Epithelial cell of proximal tubule (primary cell): Measurements from ENCODE around the gene USP32. TPM values are rescaled to one million over a fixed set of nuclear protein-coding genes. Genes with fewer than 3 reads are reported as not detected.

Source experiments
- DNase-seq: peaks from one replicate; pipeline ENCODE4 v3.0.0-alpha.2; 2011; ENCODE audit warnings: low read depth
- H3K4me3 ChIP-seq: 2 replicates; pipeline ENCODE4 v1.5.1; 2011; ENCODE audit warnings: low read depth, mild to moderate bottlenecking, low read length
- CTCF ChIP-seq: conservative IDR thresholded peaks from 2 replicates; pipeline ENCODE4 v1.5.1; 2012; ENCODE audit warnings: low read depth, mild to moderate bottlenecking, low read length
- total RNA-seq: library from RNA; depleted of rRNA; stranded (reverse); fragments of >200 nt; gene quantifications from 2 replicates; pipeline ENCODE4 v1.2.3, GENCODE V29; 2015

The USP32 gene
- total RNA-seq, 1 donor from 2014 or later: 18.7 TPM

GRCh38 chr17:60416368-60416925, 24.5 kb upstream of the USP32 start:
- TF ChIP-seq CTCF: no peak

GRCh38 chr17:60415146-60415545, 23.2 kb upstream of the USP32 start:
- no peak overlapping the region for H3K4me3 ChIP-seq
- no peak for DNase-seq
- TF ChIP-seq CTCF: no peak

More at GRCh38 chr17:60416368-60416925, 24.5 kb upstream of the USP32 start:
- H3K4me3 ChIP-seq: no peak overlapping the region
- DNase-seq: no peak

GRCh38 chr17:60412701-60413100, 20.8 kb upstream of the USP32 start:
- DNase-seq: no peak
- TF ChIP-seq CTCF: no peak

GRCh38 chr17:60410001-60410400, 18.1 kb upstream of the USP32 start:
- no peak for DNase-seq
- H3K4me3 ChIP-seq: no peak overlapping the region
- no peak for TF ChIP-seq CTCF

More at GRCh38 chr17:60412701-60413100, 20.8 kb upstream of the USP32 start:
- H3K4me3 ChIP-seq: no peak overlapping the region

GRCh38 chr17:60406887-60407286, 15.0 kb upstream of the USP32 start:
- H3K4me3 ChIP-seq: no peak overlapping the region
- no peak for DNase-seq
- no peak for TF ChIP-seq CTCF

GRCh38 chr17:60403962-60404361, 12.0 kb upstream of the USP32 start:
- no peak overlapping the region for H3K4me3 ChIP-seq
- no peak for DNase-seq
- no peak for TF ChIP-seq CTCF

GRCh38 chr17:60403523-60403810, 11.5 kb upstream of the USP32 start:
- DNase-seq: no peak
- H3K4me3 ChIP-seq: no peak overlapping the region
- TF ChIP-seq CTCF: no peak
